Activated CD4-positive, alpha-beta T cell treated with anti-CD3 and anti-CD28 coated beads, Interleukin-2, Interleukin-4, amounts not matched to agents 100 ng/mL and 50 ng/mL, durations not matched to agents 16 hours and 8 hours (primary cell): ENCODE measurements around the gene POTEE.
"Not testable (repeated sequence)": the region's sequence is repeated elsewhere in the genome, so short reads cannot be mapped to it uniquely, and the experiment has no call there.

Experiments
- DNase-seq: peaks from one replicate; pipeline ENCODE4 v3.0.0-alpha.2; 2020; ENCODE audit warnings: low spot score

Gene POTEE

GRCh38 chr2:131209030-131209772 is at the start of gene POTEE:
TSS of gene POTEE (plus strand) at chr2:131209536. CDS start at chr2:131218403, 8,867 bp downstream.
- not testable (repeated sequence) for DNase-seq

- DNase-seq = not testable (repeated sequence)
Observed at GRCh38 chr2:131165562-131165961, 43.8 kb upstream of the POTEE start.

GRCh38 chr2:131168538-131168937 is 40.8 kb upstream of the POTEE start:
- DNase-seq = no peak

GRCh38 chr2:131178050-131178449 is 31.3 kb upstream of the POTEE start:
- not testable (repeated sequence) for DNase-seq

GRCh38 chr2:131178721-131179418 is 30.5 kb upstream of the POTEE start:
- not testable (repeated sequence) for DNase-seq

GRCh38 chr2:131181451-131181850 is 27.9 kb upstream of the POTEE start:
- not testable (repeated sequence) for DNase-seq

- not testable (repeated sequence) for DNase-seq
Observed at GRCh38 chr2:131193421-131193820, 15.9 kb upstream of the POTEE start.

- DNase-seq = not testable (repeated sequence)
Observed at GRCh38 chr2:131196186-131196585, 13.2 kb upstream of the POTEE start.

- DNase-seq = no peak
Observed at GRCh38 chr2:131201098-131201497, 8.2 kb upstream of the POTEE start.

- not testable (repeated sequence) for DNase-seq
Observed at GRCh38 chr2:131207839-131208238, 1.5 kb upstream of the POTEE start.

- DNase-seq = not testable (repeated sequence)
Observed at GRCh38 chr2:131209773-131210104, 403 bp downstream of the POTEE start.

GRCh38 chr2:131210434-131211211 is 1.3 kb downstream of the POTEE start:
- DNase-seq = not testable (repeated sequence)

GRCh38 chr2:131217238-131217986 is 8.1 kb downstream of the POTEE start:
- not testable (repeated sequence) for DNase-seq

GRCh38 chr2:131235543-131236449 is 26.5 kb downstream of the POTEE start:
- not testable (repeated sequence) for DNase-seq
